Measurements from ENCODE around the gene CAPN8.

CAPN8 gene

DNA sequence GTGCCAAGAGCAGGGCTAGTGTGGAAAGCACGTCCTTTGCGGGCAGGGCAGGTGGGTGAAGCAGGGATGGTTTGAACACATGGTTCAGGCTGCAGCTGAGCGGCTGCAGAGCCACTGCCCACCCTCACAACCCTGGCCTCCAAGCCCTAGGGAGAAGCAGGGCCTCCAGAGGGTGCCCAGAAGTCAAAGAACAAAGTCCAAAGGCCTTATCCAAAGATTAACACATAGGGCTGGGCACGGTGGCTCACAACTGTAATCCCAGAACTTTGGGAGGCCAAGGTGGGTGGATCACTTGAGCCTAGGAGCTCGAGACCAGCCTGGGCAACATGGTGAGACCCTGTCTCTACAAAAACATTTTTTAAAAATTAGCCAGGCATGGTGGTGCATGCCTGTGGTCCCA, 46.8 kb downstream of the CAPN8 start:
- TF ChIP-seq Cebpa-rat (IDR thresholded peaks at IDR 0.05) = no peak
- H3K4me3 ChIP-seq = no peak overlapping the region; a peak in 1 of 20 replicates
- no peaks in the 10 kb centered on the region for H3K27me3 ChIP-seq
- H4K20me1 ChIP-seq = no peaks in the 10 kb centered on the region
- H3K9ac ChIP-seq = peak overlapping the region in 5 of 11 experiments; percentile 5 to 53 (median 20); a peak in 6 of 22 replicates
- H3K4me2 ChIP-seq = peak overlapping the region; percentile 68 to 87 (median 85)
- H3K4me1 ChIP-seq = peaks cover 52 to 65% (median 62%) of the 10 kb centered on the region in 10 experiments
- no peaks in the 10 kb centered on the region for H3K36me3 ChIP-seq
- no peaks in the 10 kb centered on the region for H3K9me3 ChIP-seq (replicated peaks in 1 of 11)
- peak overlapping the region in 8 of 11 experiments; percentile 32 to 79 (median 68); a peak in 15 of 22 replicates for H3K27ac ChIP-seq

DNA sequence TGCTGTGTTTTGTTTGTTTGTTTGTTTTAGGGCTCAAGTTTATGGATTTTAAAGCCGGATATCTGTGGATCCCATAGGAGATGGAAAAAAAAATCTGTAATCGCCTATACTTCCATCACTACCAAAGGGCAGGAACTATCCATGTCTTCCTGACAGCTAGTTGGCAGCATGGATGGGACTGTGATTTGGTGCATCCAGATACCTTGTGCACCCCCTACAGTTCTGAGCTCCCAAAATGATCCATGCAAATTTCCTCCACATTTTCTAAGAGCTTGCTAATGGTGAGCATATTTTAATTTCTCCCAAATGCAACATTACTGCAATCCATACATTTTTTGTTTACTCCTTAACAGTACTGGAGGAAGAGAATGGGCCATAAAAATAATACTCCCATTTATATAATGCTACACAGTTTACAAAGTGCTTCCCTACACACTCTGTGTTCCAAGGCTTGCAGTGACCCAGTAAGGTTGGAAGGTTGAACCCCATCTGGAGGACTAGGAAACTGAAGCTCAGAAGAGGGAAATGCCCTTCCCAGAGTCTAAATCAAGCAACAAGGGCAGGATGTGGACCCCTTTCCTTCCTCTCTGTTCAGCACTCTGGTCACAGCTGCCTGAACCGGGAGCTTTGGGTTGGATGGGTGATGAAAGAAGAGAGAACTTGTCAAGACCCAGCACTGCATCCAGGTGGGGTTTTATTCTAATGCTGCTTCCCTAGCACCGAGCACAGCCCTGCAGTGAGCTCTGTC, 48.0 kb downstream of the CAPN8 start:
- H3K9me3 ChIP-seq (replicated peaks in 1 of 11) = no peaks in the 10 kb centered on the region
- H3K27ac ChIP-seq = peak overlapping the region in 7 of 11 experiments; percentile 41 to 79 (median 69); a peak in 16 of 22 replicates
- H4K20me1 ChIP-seq = no peaks in the 10 kb centered on the region
- peak overlapping the region in 7 of 11 experiments; percentile 20 to 53 (median 27); a peak in 9 of 22 replicates for H3K9ac ChIP-seq
- no peaks in the 10 kb centered on the region for H3K36me3 ChIP-seq
- no peaks in the 10 kb centered on the region for H3K27me3 ChIP-seq
- H3K4me2 ChIP-seq = peak overlapping the region; percentile 68 to 87 (median 85)
- TF ChIP-seq Cebpa-rat (IDR thresholded peaks at IDR 0.05) = no peak
- peaks cover 54 to 72% (median 62%) of the 10 kb centered on the region in 10 experiments for H3K4me1 ChIP-seq
- peak overlapping the region in 3 of 10 experiments; percentile 1 to 17 (median 6); a peak in 2 of 20 replicates for H3K4me3 ChIP-seq

DNA sequence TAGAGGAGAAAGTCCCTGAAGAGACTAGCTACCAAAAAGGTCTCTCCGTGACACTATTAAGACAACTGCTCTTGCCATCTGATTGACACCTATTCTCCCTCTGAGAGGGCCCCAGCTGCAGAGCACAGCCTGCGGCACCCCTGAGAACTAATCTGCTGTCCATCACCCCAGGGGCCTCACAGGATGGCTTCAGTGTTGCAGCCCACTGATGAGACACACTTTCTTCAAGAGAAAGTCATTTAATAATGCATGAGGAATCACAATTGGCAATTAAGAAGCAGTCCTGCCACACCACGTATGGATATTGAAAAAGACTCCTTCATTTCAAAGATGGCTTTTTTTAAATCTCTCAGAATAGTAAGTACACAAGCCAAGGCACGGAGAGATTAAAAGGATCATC, 48.9 kb downstream of the CAPN8 start:
- peak overlapping the region in 9 of 11 experiments; percentile 79 to 87 (median 85); a peak in 15 of 22 replicates for H3K4me2 ChIP-seq
- peak overlapping the region in 5 of 11 experiments; percentile 2 to 79 (median 69); a peak in 7 of 22 replicates for H3K27ac ChIP-seq
- H3K4me1 ChIP-seq = peaks cover 55 to 72% (median 64%) of the 10 kb centered on the region in 10 experiments
- no peak overlapping the region for H3K4me3 ChIP-seq
- no peaks in the 10 kb centered on the region for H4K20me1 ChIP-seq
- H3K36me3 ChIP-seq = no peaks in the 10 kb centered on the region
- TF ChIP-seq Cebpa-rat (IDR thresholded peaks at IDR 0.05) = no peak
- no peak overlapping the region for H3K9ac ChIP-seq
- H3K9me3 ChIP-seq (replicated peaks in 1 of 11) = peaks cover 0 to 5% (median 2%) of the 10 kb centered on the region in 11 experiments; a peak in 14 of 22 replicates
- no peaks in the 10 kb centered on the region for H3K27me3 ChIP-seq

DNA sequence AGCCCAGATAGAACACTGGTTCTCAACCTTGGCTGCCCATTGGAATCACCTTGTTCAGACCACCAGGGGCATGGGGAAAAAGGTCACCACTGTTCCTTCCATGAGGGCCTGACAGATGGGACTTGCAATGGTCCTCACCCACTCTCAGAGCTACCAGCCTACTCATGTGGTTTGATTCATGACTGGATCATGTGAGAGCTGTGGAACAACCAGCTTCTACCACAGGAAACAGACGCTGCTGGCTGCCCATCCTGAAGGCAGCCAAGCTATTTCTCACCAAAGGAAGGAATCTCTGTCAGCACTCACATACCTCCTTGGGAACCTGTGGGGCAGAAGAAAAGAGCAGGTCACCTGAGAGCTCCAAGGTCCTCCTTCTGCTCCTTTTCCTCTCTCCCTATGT, 53.6 kb downstream of the CAPN8 start:
- no peaks in the 10 kb centered on the region for H4K20me1 ChIP-seq
- peaks cover 17 to 45% (median 23%) of the 10 kb centered on the region in 10 experiments for H3K4me1 ChIP-seq
- no peak overlapping the region for H3K4me3 ChIP-seq
- peak overlapping the region in 1 of 11 experiments; percentile 6; a peak in 1 of 22 replicates for H3K9ac ChIP-seq
- H3K36me3 ChIP-seq = no peaks in the 10 kb centered on the region
- no peaks in the 10 kb centered on the region for H3K27me3 ChIP-seq
- TF ChIP-seq Cebpa-rat (IDR thresholded peaks at IDR 0.05) = no peak
- peaks cover 0 to 20% (median 12%) of the 10 kb centered on the region in 11 experiments; a peak in 17 of 22 replicates for H3K9me3 ChIP-seq (replicated peaks in 1 of 11)
- peak overlapping the region; percentile 5 to 80 (median 33); a peak in 18 of 22 replicates for H3K4me2 ChIP-seq
- peak overlapping the region in 5 of 11 experiments; percentile 9 to 52 (median 38); a peak in 8 of 22 replicates for H3K27ac ChIP-seq

DNA sequence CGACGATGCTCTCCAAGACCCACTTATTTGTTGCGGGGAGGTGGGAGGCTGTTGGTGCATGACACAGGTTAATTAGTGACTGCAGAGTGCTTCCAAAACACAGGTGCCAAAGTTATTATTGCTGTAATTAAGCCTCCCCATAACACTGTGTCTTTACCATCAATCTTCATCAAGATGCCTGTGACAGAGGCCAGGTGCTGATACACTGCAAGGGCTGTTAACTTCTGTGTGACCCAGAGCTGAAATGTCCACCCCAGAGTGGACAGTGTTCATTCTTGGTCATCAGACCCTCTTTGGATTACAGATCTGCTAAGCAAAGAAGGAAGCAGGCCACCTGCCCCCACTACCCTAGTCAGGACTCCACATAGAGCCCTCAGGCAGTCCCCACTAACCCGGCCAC, 55.5 kb downstream of the CAPN8 start:
- Histone ChIP-seq H3K36me3 (no peaks in the 10 kb centered on the region), H3K4me3 (no peak overlapping the region), H3K4me1 (peaks cover 9 to 40% (median 14%) of the 10 kb centered on the region in 10 experiments; a peak in 19 of 20 replicates), H3K9ac (no peak overlapping the region), H3K9me3 (replicated peaks in 1 of 11) (peaks cover 0 to 20% (median 12%) of the 10 kb centered on the region in 11 experiments; a peak in 17 of 22 replicates), H4K20me1 (no peaks in the 10 kb centered on the region), H3K27me3 (no peaks in the 10 kb centered on the region), H3K27ac (peak overlapping the region in 2 of 11 experiments; percentile 41 to 52; a peak in 2 of 22 replicates), H3K4me2 (peak overlapping the region in 1 of 11 experiments; percentile 80; a peak in 2 of 22 replicates)
- no peak for TF ChIP-seq Cebpa-rat (IDR thresholded peaks at IDR 0.05)

DNA sequence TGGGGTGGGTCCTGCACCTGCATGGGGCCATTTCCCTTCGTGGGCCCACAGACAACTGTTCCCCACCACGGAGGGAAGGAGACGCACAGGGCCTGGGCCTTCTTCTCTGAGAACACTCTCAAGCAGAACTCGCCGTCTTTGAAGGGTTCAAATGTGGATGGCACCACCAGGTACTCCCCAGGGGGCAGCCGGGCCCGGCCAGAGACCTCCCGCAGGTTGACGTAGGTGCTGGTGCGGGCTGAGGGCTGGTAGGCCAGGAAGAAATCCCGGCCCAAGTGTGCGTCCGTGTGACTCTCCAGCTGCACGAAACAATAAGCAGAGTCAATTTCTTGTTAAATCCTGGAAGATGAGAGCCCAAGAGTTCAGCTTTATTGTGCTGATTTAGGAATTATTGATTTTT, 56.4 kb downstream of the CAPN8 start:
- Histone ChIP-seq H3K9me3 (replicated peaks in 1 of 11) (peaks cover 0 to 20% (median 12%) of the 10 kb centered on the region in 11 experiments; a peak in 17 of 22 replicates), H3K27me3 (no peaks in the 10 kb centered on the region)

DNA sequence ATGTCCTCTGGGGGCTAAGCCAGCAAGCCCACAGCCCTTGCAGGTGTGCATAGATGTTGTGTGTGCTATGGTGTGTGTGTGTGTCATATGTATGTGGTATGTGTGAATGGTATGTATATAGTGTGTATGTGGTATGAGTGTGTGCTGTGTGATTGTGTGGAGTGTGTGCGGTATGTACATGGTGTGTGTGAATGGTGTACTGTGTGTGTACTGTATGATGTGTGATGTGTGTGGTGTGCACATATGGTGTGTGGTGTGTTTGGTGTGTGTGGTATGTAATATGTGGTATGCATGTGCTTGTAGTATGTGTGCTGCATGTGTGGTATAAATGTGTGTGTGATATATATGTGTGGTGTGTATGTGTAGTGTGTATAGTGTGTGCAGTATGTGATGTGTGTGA, 107.0 kb downstream of the CAPN8 start:
- H3K9me3 ChIP-seq (replicated peaks in 1 of 11) = no peaks in the 10 kb centered on the region
- peaks cover 0 to 30% (median 0%) of the 10 kb centered on the region in 10 experiments; a peak in 5 of 20 replicates for H3K4me1 ChIP-seq
- H3K27me3 ChIP-seq = no peaks in the 10 kb centered on the region
- no peaks in the 10 kb centered on the region for H3K36me3 ChIP-seq
- no peak overlapping the region for H3K27ac ChIP-seq
- H4K20me1 ChIP-seq = no peaks in the 10 kb centered on the region
- no peak overlapping the region for H3K4me2 ChIP-seq
- no peak for TF ChIP-seq Cebpa-rat (IDR thresholded peaks at IDR 0.05)
- no peak overlapping the region for H3K4me3 ChIP-seq
- no peak overlapping the region for H3K9ac ChIP-seq

More for the DNA sequence above, 56.4 kb downstream of the CAPN8 start:
- H4K20me1 ChIP-seq = no peaks in the 10 kb centered on the region
- H3K4me1 ChIP-seq = peaks cover 9 to 40% (median 14%) of the 10 kb centered on the region in 10 experiments; a peak in 19 of 20 replicates
- no peak overlapping the region for H3K9ac ChIP-seq
- no peaks in the 10 kb centered on the region for H3K36me3 ChIP-seq
- H3K4me3 ChIP-seq = no peak overlapping the region
- H3K27ac ChIP-seq = no peak overlapping the region
- no peak for TF ChIP-seq Cebpa-rat (IDR thresholded peaks at IDR 0.05)
- no peak overlapping the region for H3K4me2 ChIP-seq

DNA sequence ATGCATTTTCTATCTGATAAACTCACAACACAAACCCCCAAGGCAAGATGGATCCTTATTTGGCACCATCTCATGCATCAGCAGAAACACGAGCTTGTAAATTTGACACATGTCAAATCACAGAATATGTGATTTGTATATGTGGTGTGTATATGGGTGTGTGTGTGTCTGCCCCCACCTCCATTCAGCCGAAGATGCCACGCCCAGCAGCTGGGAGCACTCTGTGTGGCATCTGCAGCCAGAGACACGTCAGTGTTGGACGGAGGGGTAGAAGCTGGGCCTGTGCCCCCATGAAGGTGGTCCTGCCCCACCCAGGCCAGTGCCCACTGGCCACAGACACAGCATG, 108.4 kb downstream of the CAPN8 start:
- no peak for TF ChIP-seq Cebpa-rat (IDR thresholded peaks at IDR 0.05)
- no peak overlapping the region for H3K4me3 ChIP-seq
- no peaks in the 10 kb centered on the region for H3K9me3 ChIP-seq (replicated peaks in 1 of 11)

DNA sequence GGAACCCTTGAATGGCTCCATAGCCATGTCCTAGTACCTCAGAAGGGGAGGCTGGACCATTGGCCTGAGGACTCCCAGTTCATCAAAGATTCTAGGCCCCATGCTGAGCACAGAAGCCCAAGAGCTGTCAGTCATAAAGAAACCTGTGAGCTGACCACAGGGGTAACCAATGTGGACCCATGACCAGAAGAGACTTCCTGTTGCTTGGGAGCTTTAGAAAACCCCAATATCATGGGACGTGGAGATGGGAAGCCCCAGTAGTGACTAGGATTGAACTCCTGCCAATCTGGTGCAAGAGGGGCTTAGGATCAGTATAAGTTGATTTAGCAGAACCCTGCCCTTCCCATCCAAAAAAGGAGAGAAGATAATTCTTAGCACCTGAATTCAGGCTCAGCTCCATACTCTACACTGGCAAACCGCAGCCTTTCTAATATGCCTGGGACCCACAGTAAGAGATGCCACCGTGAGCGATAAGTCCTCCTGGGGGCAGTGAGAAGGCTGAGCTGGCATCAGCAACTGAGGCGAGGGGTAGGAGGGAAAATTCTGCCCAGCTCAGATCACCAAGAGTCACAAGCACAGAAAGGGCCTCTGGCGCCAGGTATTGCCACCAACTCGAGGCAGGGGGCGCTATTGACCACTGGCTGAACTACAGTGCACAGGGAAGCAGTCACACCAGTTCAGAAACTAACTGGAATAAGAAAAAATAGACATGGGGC, 108.9 kb downstream of the CAPN8 start:
- peak overlapping the region in 5 of 11 experiments; percentile 18 to 64 (median 29); a peak in 5 of 22 replicates for H3K4me2 ChIP-seq

More for the DNA sequence above, 108.4 kb downstream of the CAPN8 start:
- Histone ChIP-seq H3K36me3 (no peaks in the 10 kb centered on the region), H3K4me1 (peaks cover 0 to 42% (median 2%) of the 10 kb centered on the region in 10 experiments; a peak in 7 of 20 replicates), H3K4me2 (peak overlapping the region in 1 of 11 experiments; percentile 64; a peak in 2 of 22 replicates), H3K27me3 (no peaks in the 10 kb centered on the region), H3K27ac (no peak overlapping the region), H4K20me1 (no peaks in the 10 kb centered on the region), H3K9ac (no peak overlapping the region)

More for the DNA sequence above, 108.9 kb downstream of the CAPN8 start:
- H3K4me1 ChIP-seq = peaks cover under 1 to 47% (median 7%) of the 10 kb centered on the region in 10 experiments; a peak in 18 of 20 replicates
- TF ChIP-seq Cebpa-rat (IDR thresholded peaks at IDR 0.05) = no peak
- H4K20me1 ChIP-seq = no peaks in the 10 kb centered on the region
- no peaks in the 10 kb centered on the region for H3K27me3 ChIP-seq
- H3K4me3 ChIP-seq = no peak overlapping the region
- H3K27ac ChIP-seq = no peak overlapping the region
- H3K36me3 ChIP-seq = no peaks in the 10 kb centered on the region
- no peaks in the 10 kb centered on the region for H3K9me3 ChIP-seq (replicated peaks in 1 of 11)
- H3K9ac ChIP-seq = no peak overlapping the region

Data from BLaER1 treated with 17β-estradiol and CSF1 and Interleukin-3, amounts not matched to agents 10 nM and 100 nM (cell line).